Nucleus accumbens (tissue), 56 donors: ENCODE data around the gene LRRC2.
"Not testable (repeated sequence)": the region's sequence is repeated elsewhere in the genome, so short reads cannot be mapped to it uniquely, and the experiment has no call there.

ENCODE experiments used
- DNase-seq, 56 donors: peaks; one replicate each; lab custom pipeline; 2025; lab: John Stamatoyannopoulos, UW

Gene LRRC2

GRCh38 chr3:46566040-46566641 is at the start of gene LRRC2:
LRRC2 (minus strand) TSS chr3:46566302; CDS start chr3:46551591, 14,711 bp downstream.
- no peak for DNase-seq

- DNase-seq = no peak
These were observed 49.1 kb upstream of the LRRC2 start for GRCh38 chr3:46615050-46615775.

- no peak for DNase-seq
These were observed 48.3 kb upstream of the LRRC2 start for GRCh38 chr3:46614431-46614830.

- no peak for DNase-seq
These were observed 47.4 kb upstream of the LRRC2 start for GRCh38 chr3:46613313-46614005.

GRCh38 chr3:46612324-46612723 is 46.2 kb upstream of the LRRC2 start, which contains the start of gene FAM240A:
FAM240A (plus strand) TSS chr3:46612525; CDS start chr3:46612684, 159 bp downstream.
- peak in 23 of 56 donors; percentile 6 to 44 (median 13) for DNase-seq

GRCh38 chr3:46609944-46610722 is 44.0 kb upstream of the LRRC2 start:
- DNase-seq = no peak

GRCh38 chr3:46609212-46609721 is 43.2 kb upstream of the LRRC2 start:
- DNase-seq = no peak

GRCh38 chr3:46607603-46608028 is 41.5 kb upstream of the LRRC2 start:
- DNase-seq = no peak

- DNase-seq = no peak
These were observed 38.0 kb upstream of the LRRC2 start for GRCh38 chr3:46604127-46604526.

GRCh38 chr3:46603446-46604046 is 37.4 kb upstream of the LRRC2 start:
- DNase-seq = no peak

GRCh38 chr3:46599590-46599989 is 33.5 kb upstream of the LRRC2 start:
- DNase-seq = no peak

- no peak for DNase-seq
These were observed 29.8 kb upstream of the LRRC2 start for GRCh38 chr3:46595819-46596314.

GRCh38 chr3:46594723-46595122 is 28.6 kb upstream of the LRRC2 start:
- DNase-seq = no peak

- no peak for DNase-seq
These were observed 27.9 kb upstream of the LRRC2 start for GRCh38 chr3:46593979-46594378.

GRCh38 chr3:46593274-46593862 is 27.3 kb upstream of the LRRC2 start:
- no peak for DNase-seq

GRCh38 chr3:46587268-46587667 is 21.2 kb upstream of the LRRC2 start:
- DNase-seq = not testable (repeated sequence)

GRCh38 chr3:46586738-46587246 is 20.7 kb upstream of the LRRC2 start:
- DNase-seq = no peak

GRCh38 chr3:46585799-46586693 is 19.9 kb upstream of the LRRC2 start:
- no peak for DNase-seq
